ENCODE measurements around the gene VAPB. TPM values are rescaled to one million over a fixed set of nuclear protein-coding genes. Genes with fewer than 3 reads are reported as not detected.

The VAPB gene
- total and polyA plus RNA-seq, 10 donors = 11.2 to 32.5 (median 23.3) TPM

GRCh38 chr20:58416835-58417234, 27.8 kb downstream of the VAPB start:
- 26 to 62% (median 57%) methylated on average over 2 of the region's 2 CpGs for WGBS, 5 donors
- Histone ChIP-seq H3K36me3 (peaks cover 0 to 52% (median 15%) of the 10 kb centered on the region in 6 donors), H3K9me3 (peaks cover 0 to 4% (median 0%) of the 10 kb centered on the region in 8 donors), H3K4me1 (peaks cover 0 to 33% (median 19%) of the 10 kb centered on the region in 6 donors), H3K27ac (peak overlapping the region in 6 of 8 donors; percentile 17 to 74 (median 48)), H3K4me3 (peak overlapping the region in 1 of 8 donors; percentile 27), H3K27me3 (replicated peaks in 1 of 7) (no peaks in the 10 kb centered on the region)
- TF ChIP-seq CTCF (IDR thresholded peaks at IDR 0.05 in 8 of 11, conservative IDR thresholded peaks at IDR 0.05 in 3 of 11) (no peak), POLR2A (IDR thresholded peaks at IDR 0.05) (no peak), POLR2AphosphoS5 (IDR thresholded peaks at IDR 0.05) (no peak)
- intact Hi-C loops (cut with DNase I; ENCODE audit: low total_unique reads) = no loop called here
- DNase-seq = no peak

GRCh38 chr20:58417438-58417837, 28.4 kb downstream of the VAPB start:
- H3K27me3 ChIP-seq (replicated peaks in 1 of 7) = no peaks in the 10 kb centered on the region
- TF ChIP-seq POLR2A (IDR thresholded peaks at IDR 0.05) (no peak), CTCF (IDR thresholded peaks at IDR 0.05 in 8 of 11, conservative IDR thresholded peaks at IDR 0.05 in 3 of 11) (no peak), POLR2AphosphoS5 (IDR thresholded peaks at IDR 0.05) (no peak)
- WGBS, 5 donors = 96 to 99% (median 97%) methylated on average over 3 of the region's 3 CpGs
- peaks cover 0 to 4% (median 0%) of the 10 kb centered on the region in 8 donors for H3K9me3 ChIP-seq
- peak overlapping the region in 2 of 8 donors; percentile 62 to 74 for H3K27ac ChIP-seq
- no peak overlapping the region for H3K4me3 ChIP-seq
- H3K36me3 ChIP-seq = peaks cover 0 to 58% (median 15%) of the 10 kb centered on the region in 6 donors
- intact Hi-C loops (cut with DNase I; ENCODE audit: low total_unique reads) = no loop called here
- H3K4me1 ChIP-seq = peaks cover 0 to 33% (median 19%) of the 10 kb centered on the region in 6 donors
- DNase-seq = no peak

- Histone ChIP-seq H3K36me3 (peaks cover 0 to 73% (median 15%) of the 10 kb centered on the region in 6 donors), H3K27ac (no peak overlapping the region), H3K9me3 (peaks cover 0 to 4% (median 0%) of the 10 kb centered on the region in 8 donors), H3K4me1 (peaks cover 0 to 30% (median 19%) of the 10 kb centered on the region in 6 donors), H3K27me3 (replicated peaks in 1 of 7) (no peaks in the 10 kb centered on the region), H3K4me3 (no peak overlapping the region)
- DNase-seq = no peak
- TF ChIP-seq CTCF (IDR thresholded peaks at IDR 0.05 in 8 of 11, conservative IDR thresholded peaks at IDR 0.05 in 3 of 11) (no peak), POLR2AphosphoS5 (IDR thresholded peaks at IDR 0.05) (no peak), POLR2A (IDR thresholded peaks at IDR 0.05) (no peak)
- intact Hi-C loops (cut with DNase I; ENCODE audit: low total_unique reads) = no loop called here
- WGBS, 5 donors = 69 to 92% (median 83%) methylated on average over 5 of the region's 5 CpGs
Observed at GRCh38 chr20:58418949-58419748, 30.1 kb downstream of the VAPB start.

GRCh38 chr20:58420798-58421496, 31.9 kb downstream of the VAPB start:
- H3K9me3 ChIP-seq = no peaks in the 10 kb centered on the region
- peaks cover 0 to 83% (median 15%) of the 10 kb centered on the region in 6 donors for H3K36me3 ChIP-seq
- no peak overlapping the region for H3K27ac ChIP-seq
- intact Hi-C loops (cut with DNase I; ENCODE audit: low total_unique reads) = no loop called here
- H3K4me1 ChIP-seq = peaks cover 0 to 27% (median 10%) of the 10 kb centered on the region in 6 donors
- no peaks in the 10 kb centered on the region for H3K27me3 ChIP-seq (replicated peaks in 1 of 7)
- whole genome bisulfite sequencing, 5 donors = 87 to 96% (median 90%) methylated on average over 5 of the region's 5 CpGs
- DNase-seq = no peak
- no peak for TF ChIP-seq POLR2AphosphoS5 (IDR thresholded peaks at IDR 0.05)
- TF ChIP-seq CTCF (IDR thresholded peaks at IDR 0.05 in 8 of 11, conservative IDR thresholded peaks at IDR 0.05 in 3 of 11) = no peak
- TF ChIP-seq POLR2A (IDR thresholded peaks at IDR 0.05) = no peak
- no peak overlapping the region for H3K4me3 ChIP-seq
